HG03095 (cell line): Measurements from ENCODE around the gene TAB2.
"Not testable (repeated sequence)": the region's sequence is repeated elsewhere in the genome, so short reads cannot be mapped to it uniquely, and the experiment has no call there.

Source experiments
- ATAC-seq: cut with Tn5 transposase; IDR thresholded peaks from one replicate; pipeline ENCODE4 v1.9.1; 2021; ENCODE audit warnings: moderate library complexity; ENCODE audit not compliant: unreplicated experiment

The TAB2 gene

DNA sequence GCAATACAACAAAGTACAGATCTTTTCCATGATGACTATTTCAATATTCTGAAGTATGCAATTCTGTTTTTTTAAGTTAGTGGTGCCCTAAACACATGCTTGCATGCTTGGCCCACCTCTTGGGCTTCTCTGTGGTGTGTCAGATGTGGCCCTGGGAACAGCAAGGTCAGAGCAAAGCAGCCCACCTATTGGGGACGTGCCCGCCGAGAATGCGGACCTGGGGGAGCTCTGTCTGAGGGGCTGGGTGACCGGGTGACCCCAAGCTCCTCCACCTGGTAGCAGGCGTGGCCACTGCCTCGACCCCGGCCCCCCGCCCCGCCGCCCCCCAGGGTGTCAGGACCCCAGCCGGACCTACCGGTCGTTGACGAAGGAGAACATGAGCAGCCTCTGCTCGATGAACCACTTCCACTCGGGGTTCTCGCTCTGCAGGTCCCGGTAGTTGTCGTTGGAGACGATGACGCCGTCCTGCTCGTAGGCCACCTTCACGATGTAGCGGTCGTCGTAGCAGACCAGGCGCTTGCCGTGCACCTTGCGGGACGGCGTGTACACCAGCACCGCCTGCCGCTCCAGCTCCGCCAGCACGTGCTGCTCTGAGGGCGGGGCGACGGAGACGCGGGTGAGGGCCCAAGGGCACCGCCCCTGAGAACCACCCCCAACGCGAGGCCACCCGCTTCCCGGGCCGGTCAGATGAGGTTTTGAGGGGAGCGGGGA is 139.0 kb downstream of the TAB2 start:
- no peak for ATAC-seq

- ATAC-seq: no peak
Measured at GRCh38 chr6:149457316-149457884, 139.9 kb downstream of the TAB2 start.

DNA sequence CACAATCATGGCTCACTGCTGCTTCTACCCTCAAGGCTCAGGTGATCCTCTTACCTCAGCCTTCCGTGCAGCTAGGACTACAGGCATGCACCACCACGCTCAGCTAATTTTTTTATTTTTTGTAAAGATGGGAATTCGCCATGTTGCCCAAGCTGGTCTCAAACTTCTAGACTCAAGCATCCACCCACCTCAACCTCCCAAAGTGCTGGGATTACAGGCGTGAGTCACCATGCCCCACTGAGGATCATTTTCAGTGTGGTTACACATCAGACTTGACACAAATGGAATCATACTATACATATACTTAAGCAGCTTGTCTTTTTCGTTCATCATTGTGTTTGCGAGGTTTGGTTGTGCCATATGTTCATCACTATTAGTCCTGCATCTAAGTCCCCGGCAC is 140.7 kb downstream of the TAB2 start:
- no peak for ATAC-seq

DNA sequence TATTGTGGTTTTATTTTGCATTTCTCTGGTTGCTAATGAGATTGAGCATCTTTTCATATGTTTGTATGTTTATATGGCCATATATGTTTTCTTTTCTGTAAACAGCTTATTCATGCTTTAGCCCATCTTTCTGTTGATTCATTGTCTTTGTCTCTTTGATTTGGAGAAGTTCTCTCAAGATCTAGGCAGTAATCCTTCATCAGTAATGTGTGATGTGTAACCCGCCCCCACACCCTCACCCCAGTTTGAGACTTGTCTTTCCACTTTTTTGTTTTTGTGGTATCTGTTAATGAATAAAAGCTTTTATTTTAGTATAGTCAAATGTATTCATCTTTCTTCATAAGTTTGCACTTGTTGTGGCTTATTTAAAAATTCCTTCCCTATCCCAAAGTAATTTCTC is 141.3 kb downstream of the TAB2 start:
- no peak for ATAC-seq

GRCh38 chr6:149459761-149460160 is 142.2 kb downstream of the TAB2 start:
- ATAC-seq: no peak

DNA sequence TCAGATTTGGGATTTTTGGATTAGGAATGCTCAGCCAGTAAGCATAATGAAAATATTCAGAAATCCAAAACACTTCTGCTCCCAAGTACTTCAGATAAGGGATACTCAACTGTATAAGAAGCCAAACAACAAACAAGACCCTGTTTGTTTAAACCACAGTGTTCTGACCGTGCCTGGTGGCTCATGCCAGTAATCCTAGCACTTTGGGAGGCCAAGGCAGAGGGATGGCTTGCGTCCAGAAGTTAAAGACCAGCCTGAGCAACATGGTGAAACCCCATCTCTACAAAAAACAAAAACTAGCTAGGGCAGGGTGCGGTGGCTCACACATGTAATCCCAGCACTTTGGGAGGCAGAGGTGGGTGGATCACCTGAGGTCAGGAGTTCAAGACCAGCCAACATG is 142.7 kb downstream of the TAB2 start:
- ATAC-seq: not testable (repeated sequence)
